ENCODE data around the gene CACNA2D3.

DNA sequence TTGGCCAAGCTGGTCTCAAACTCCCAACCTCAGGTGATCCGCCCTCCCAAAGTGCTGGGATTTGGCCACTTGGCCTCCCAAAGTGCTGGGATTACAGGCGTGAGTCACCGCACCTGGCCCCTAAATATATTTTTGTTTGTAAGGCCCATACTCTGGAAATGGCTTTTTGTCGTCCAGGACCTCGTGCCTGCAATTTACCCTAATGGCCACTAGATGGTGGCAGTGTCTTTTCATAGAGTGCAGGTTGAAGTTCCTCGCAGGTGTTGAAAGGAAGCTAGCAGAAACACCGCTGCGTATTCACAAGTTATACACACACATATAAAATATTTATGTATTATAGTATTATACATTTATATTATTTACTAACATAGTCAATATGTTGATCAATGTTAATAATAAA lies 708.3 kb downstream of the CACNA2D3 start:
- TF ChIP-seq POLR2AphosphoS5 (IDR thresholded peaks at IDR 0.05; ENCODE audit: low read depth, low read length) (no peak), POU2F2 (IDR thresholded peaks at IDR 0.05; ENCODE audit: low read depth, low read length) (no peak), POLR2A (IDR thresholded peaks at IDR 0.05; ENCODE audit: low read depth, low read length) (no peak), TAF1 (IDR thresholded peaks at IDR 0.05; ENCODE audit: low read depth, low read length) (no peak), PAX5 (IDR thresholded peaks at IDR 0.05; ENCODE audit: insufficient read depth, low read length, severe bottlenecking) (no peak), SPI1 (IDR thresholded peaks at IDR 0.05; ENCODE audit: low read depth, low read length) (no peak)

Measured in GM12891 (cell line).